Stomach (tissue), 9 donors: ENCODE results near the gene CTBP1. TPM values are rescaled to one million over a fixed set of nuclear protein-coding genes. Genes with fewer than 3 reads are reported as not detected.
"Not testable (repeated sequence)": the region's sequence is repeated elsewhere in the genome, so short reads cannot be mapped to it uniquely, and the experiment has no call there.

Source experiments
- DNase-seq, 2 donors: peaks; one replicate each; pipeline versions ENCODE4 v3.0.0 to v3.0.0-alpha.2; 2013 to 2019
- H3K27ac ChIP-seq, 5 donors: fragments of 200-600 bp in 4 of 5; sonication (generic) in 4 of 5; one replicate each; pipeline ENCODE4 v1.5.1; 2013 to 2019; ENCODE audit warnings: mild to moderate bottlenecking in 1 of 5, moderate library complexity in 1 of 5
- H3K27me3 ChIP-seq, 3 donors: fragments of 200-600 bp; sonication (generic); one replicate each; pipeline ENCODE4 v1.5.1; 2017 to 2019; ENCODE audit warnings: mixed run types in 1 of 3
- H3K36me3 ChIP-seq, 4 donors: fragments of 200-600 bp; sonication (generic); 1 replicate in 3 of 4; 2 replicates in 1 of 4; pipeline ENCODE4 v1.5.1; 2016 to 2019
- H3K4me1 ChIP-seq, 4 donors: fragments of 200-600 bp; sonication (generic); one replicate each; pipeline ENCODE4 v1.5.1; 2016 to 2019
- H3K4me3 ChIP-seq, 4 donors: fragments of 200-600 bp; sonication (generic) in 3 of 4; one replicate each; pipeline ENCODE4 v1.5.1; 2016 to 2019; ENCODE audit warnings: mild to moderate bottlenecking in 1 of 4
- H3K9me3 ChIP-seq, 4 donors: fragments of 200-600 bp; sonication (generic); one replicate each; pipeline ENCODE4 v1.5.1; 2016 to 2019
- CTCF ChIP-seq, 7 experiments: fragments of 450-650 bp in 4 of 7; fragments of 200-600 bp in 3 of 7; sonication (generic) in 3 of 7; IDR thresholded peaks; one replicate each; pipeline ENCODE4 v1.5.1; 2016 to 2019; ENCODE audit warnings: antibody characterized with exemption in 7 of 7, control low read depth in 2 of 7, mild to moderate bottlenecking in 1 of 7
- EP300 ChIP-seq: sonication (generic); formaldehyde crosslinking; IDR thresholded peaks from one replicate; pipeline ENCODE4 v1.6.1; 2017; ENCODE audit warnings: antibody characterized with exemption
- POLR2A ChIP-seq, 4 donors: fragments of 450-650 bp; IDR thresholded peaks; one replicate each; pipeline ENCODE4 v1.6.1; 2016; ENCODE audit warnings: antibody characterized with exemption in 4 of 4, control low read depth in 2 of 4, mild to moderate bottlenecking in 1 of 4, moderate library complexity in 1 of 4
- POLR2AphosphoS5 ChIP-seq, 3 donors: sonication (generic); formaldehyde crosslinking; IDR thresholded peaks; one replicate each; pipeline ENCODE4 v1.6.1; 2016; ENCODE audit warnings: antibody characterized with exemption in 3 of 3
- WGBS, 5 donors: extraction: QIAGEN DNeasy Blood & Tissue Kit in 3 of 5; methylation state at CpG; one replicate each; pipeline versions ENCODE4 v1.1.5 to v1.1.7; 2013 to 2018; 5-methylcytosine and 5-hydroxymethylcytosine counted together
- intact Hi-C: fragments of 100-400 bp; cut with DNase I; formaldehyde crosslinking; loops from one replicate; pipeline ENCODE4 v1.15.1; 2023; ENCODE audit warnings: low total_unique reads
- polyA plus RNA-seq, 3 donors: library from polyadenylated mRNA; stranded (reverse); fragments of 200-250 nt; gene quantifications; one replicate each; pipeline ENCODE4 v1.2.3, GENCODE V29; 2013
- total RNA-seq, 5 donors: library from RNA; depleted of rRNA; stranded (reverse); fragments of >200 nt; gene quantifications; one replicate each; pipeline versions ENCODE4 v1.1.0 to v1.2.3, GENCODE V29; 2014 to 2016
- donor health status: healthy with polysubstance abuse.
- donor health status: Bipolar disorder and iron deficiency.
- donor health status: healthy.

The CTBP1 gene
- total and polyA plus RNA-seq, 8 donors, result 72.7 to 415 (median 95.1) TPM

- Histone ChIP-seq H3K27me3 (no peaks in the 10 kb centered on the region), H3K36me3 (peaks cover 45 to 70% (median 65%) of the 10 kb centered on the region in 4 donors), H3K4me3 (no peak overlapping the region), H3K9me3 (no peaks in the 10 kb centered on the region), H3K27ac (no peak overlapping the region), H3K4me1 (peaks cover 29 to 55% (median 46%) of the 10 kb centered on the region in 4 donors)
- TF ChIP-seq POLR2A (IDR thresholded peaks at IDR 0.05) (no peak), CTCF (IDR thresholded peaks at IDR 0.05) (no peak), EP300 (no peak)
- intact Hi-C loops, result no loop called here
- no peak for DNase-seq
- 87 to 95% (median 94%) methylated on average over 18 to 22 of the region's 22 CpGs for WGBS, 5 donors
These were observed 9.0 kb downstream of the CTBP1 start for GRCh38 chr4:1239950-1240307.

DNA sequence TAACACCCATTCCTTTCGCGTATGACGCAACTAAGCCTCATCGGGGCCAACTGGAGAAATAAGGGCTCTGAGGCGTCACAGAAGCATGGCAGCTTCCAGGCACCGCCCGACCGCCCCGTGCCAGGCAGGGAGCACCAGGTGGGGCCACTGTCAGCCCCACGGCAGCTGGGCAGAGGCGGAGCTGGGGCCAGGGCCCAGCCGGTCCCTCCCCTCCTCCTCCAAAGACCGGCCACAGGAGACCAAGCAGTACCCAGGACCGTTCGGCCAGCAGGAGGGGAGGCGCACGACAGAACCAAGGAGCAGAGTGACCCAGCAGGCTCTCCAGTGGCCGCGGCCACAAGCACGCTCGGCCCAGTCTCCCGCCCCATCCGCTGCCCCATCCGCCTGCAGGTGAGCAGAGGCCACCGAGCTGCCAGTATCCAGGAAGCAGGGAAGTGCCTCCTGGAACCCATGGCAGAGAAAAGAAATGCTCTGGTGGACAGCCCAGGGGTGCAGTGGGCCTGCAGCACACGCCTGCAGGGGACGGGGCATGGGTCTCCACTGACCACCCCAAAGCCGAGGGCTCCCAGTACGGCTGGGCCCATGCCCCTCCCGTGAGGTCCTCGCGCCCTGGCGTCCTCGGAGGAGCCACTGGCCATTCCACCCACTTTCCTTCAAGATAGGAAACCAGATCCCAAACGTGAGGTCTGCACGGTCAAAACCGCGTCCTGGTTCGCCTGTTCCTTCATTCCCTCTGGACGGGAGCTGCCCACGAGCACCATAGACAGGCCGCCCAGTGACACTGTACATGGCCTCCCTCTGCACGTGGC is 9.6 kb downstream of the CTBP1 start:
- TF ChIP-seq POLR2AphosphoS5 (IDR thresholded peaks at IDR 0.05), result no peak
- no peaks in the 10 kb centered on the region for H3K27me3 ChIP-seq
- DNase-seq, result no peak
- no peak overlapping the region for H3K27ac ChIP-seq
- no peak overlapping the region for H3K4me3 ChIP-seq
- H3K9me3 ChIP-seq, result no peaks in the 10 kb centered on the region
- H3K36me3 ChIP-seq, result peaks cover 50 to 76% (median 70%) of the 10 kb centered on the region in 4 donors
- 76 to 85% (median 78%) methylated on average over 35 to 43 of the region's 43 CpGs for WGBS, 5 donors
- intact Hi-C loops, result no loop called here
- H3K4me1 ChIP-seq, result peaks cover 23 to 55% (median 43%) of the 10 kb centered on the region in 4 donors

- Histone ChIP-seq H3K4me1 (peaks cover 16 to 55% (median 43%) of the 10 kb centered on the region in 4 donors), H3K27ac (no peak overlapping the region), H3K9me3 (no peaks in the 10 kb centered on the region), H3K4me3 (no peak overlapping the region), H3K36me3 (peaks cover 53 to 83% (median 78%) of the 10 kb centered on the region in 4 donors), H3K27me3 (no peaks in the 10 kb centered on the region)
- DNase-seq, result no peak
- no peak for TF ChIP-seq POLR2A (IDR thresholded peaks at IDR 0.05)
- no peak for TF ChIP-seq CTCF (IDR thresholded peaks at IDR 0.05)
- no peak for TF ChIP-seq POLR2AphosphoS5 (IDR thresholded peaks at IDR 0.05)
- TF ChIP-seq EP300, result no peak
- intact Hi-C loops, result no loop called here
- 95 to 97% (median 96%) methylated on average over 12 of the region's 12 CpGs for WGBS, 5 donors
These were observed 10.3 kb downstream of the CTBP1 start for GRCh38 chr4:1238676-1239000.

GRCh38 chr4:1237981-1238675 is 10.8 kb downstream of the CTBP1 start:
- Histone ChIP-seq H3K36me3 (peaks cover 56 to 85% (median 83%) of the 10 kb centered on the region in 4 donors), H3K27ac (no peak overlapping the region), H3K9me3 (no peaks in the 10 kb centered on the region), H3K4me3 (no peak overlapping the region), H3K4me1 (peaks cover 11 to 55% (median 43%) of the 10 kb centered on the region in 4 donors), H3K27me3 (no peaks in the 10 kb centered on the region)
- TF ChIP-seq CTCF (IDR thresholded peaks at IDR 0.05), result no peak
- TF ChIP-seq POLR2AphosphoS5 (IDR thresholded peaks at IDR 0.05), result no peak
- no peak for TF ChIP-seq EP300
- no peak for TF ChIP-seq POLR2A (IDR thresholded peaks at IDR 0.05)
- WGBS, 5 donors, result 90 to 94% (median 94%) methylated on average over 21 to 39 of the region's 39 CpGs
- DNase-seq, result no peak
- intact Hi-C loops, result no loop called here

GRCh38 chr4:1237261-1237660 is 11.7 kb downstream of the CTBP1 start:
- WGBS, 5 donors, result 87 to 93% (median 92%) methylated on average over 8 to 9 of the region's 9 CpGs
- H3K27ac ChIP-seq, DNase-seq, H3K27me3 ChIP-seq, H3K9me3 ChIP-seq, intact Hi-C loops, H3K4me3 ChIP-seq: not testable (repeated sequence)
- Histone ChIP-seq H3K4me1 (peaks cover 5 to 46% (median 39%) of the 10 kb centered on the region in 4 donors), H3K36me3 (peaks cover 58 to 94% (median 91%) of the 10 kb centered on the region in 4 donors)

DNA sequence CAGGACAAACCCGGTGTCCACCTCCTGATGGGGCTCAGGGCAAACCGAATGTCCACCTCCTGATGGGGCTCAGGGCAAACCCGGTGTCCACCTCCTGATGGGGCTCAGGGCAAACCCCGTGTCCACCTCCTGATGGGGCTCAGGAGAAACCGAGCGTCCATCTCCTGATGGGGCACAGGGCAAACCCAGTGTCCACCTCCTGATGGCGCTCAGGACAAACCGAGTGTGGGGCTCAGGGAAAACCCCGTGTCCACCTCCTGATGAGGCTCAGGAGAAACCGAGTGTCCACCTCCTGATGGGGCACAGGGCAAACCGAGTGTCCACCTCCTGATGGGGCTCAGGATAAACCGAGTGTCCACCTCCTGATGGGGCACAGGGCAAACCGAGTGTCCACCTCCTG is 12.1 kb downstream of the CTBP1 start:
- H3K27me3 ChIP-seq, DNase-seq, H3K9me3 ChIP-seq, H3K27ac ChIP-seq, intact Hi-C loops, H3K4me3 ChIP-seq: not testable (repeated sequence)
- H3K36me3 ChIP-seq, result peaks cover 60 to 98% (median 95%) of the 10 kb centered on the region in 4 donors
- H3K4me1 ChIP-seq, result peaks cover under 1 to 42% (median 35%) of the 10 kb centered on the region in 4 donors
- 83 to 89% (median 84%) methylated on average over 12 to 13 of the region's 13 CpGs for WGBS, 5 donors
